Measurements from ENCODE around the gene ANKRD28. TPM values are rescaled to one million over a fixed set of nuclear protein-coding genes. Genes with fewer than 3 reads are reported as not detected.

Gene ANKRD28
- total RNA-seq, 6 experiments from 2014 or later = 80.4 to 96.3 (median 90.4) TPM

- DNase-seq = peak; percentile 95
- H3K27me3 Mint-ChIP-seq (ENCODE audit: insufficient read depth) = no peaks in the 10 kb centered on the region
- TF ChIP-seq CTCF (IDR thresholded peaks at IDR 0.05) = no peak
- H3K27ac Mint-ChIP-seq = peak overlapping the region; percentile 87
- peak overlapping the region; percentile 55 for H3K4me3 Mint-ChIP-seq
- no peaks in the 10 kb centered on the region for H3K9me3 Mint-ChIP-seq
- H3K4me1 Mint-ChIP-seq (ENCODE audit: low read depth) = peaks cover 71% of the 10 kb centered on the region
- H3K36me3 Mint-ChIP-seq (ENCODE audit: low read depth) = peaks cover 58% of the 10 kb centered on the region
Measured at GRCh38 chr3:15768421-15769255, 29.1 kb downstream of the ANKRD28 start.

- Mint-ChIP-seq H3K9me3 (no peaks in the 10 kb centered on the region), H3K27ac (no peak overlapping the region), H3K4me1 (ENCODE audit: low read depth) (peaks cover 61% of the 10 kb centered on the region), H3K4me3 (no peak overlapping the region), H3K36me3 (ENCODE audit: low read depth) (peaks cover 52% of the 10 kb centered on the region), H3K27me3 (ENCODE audit: insufficient read depth) (no peaks in the 10 kb centered on the region)
- no peak for DNase-seq
- no peak for TF ChIP-seq CTCF (IDR thresholded peaks at IDR 0.05)
Measured at GRCh38 chr3:15766406-15766805, 31.4 kb downstream of the ANKRD28 start.

- Mint-ChIP-seq H3K4me1 (ENCODE audit: low read depth) (peaks cover 66% of the 10 kb centered on the region), H3K4me3 (no peak overlapping the region), H3K27ac (peak overlapping the region; percentile 30), H3K27me3 (ENCODE audit: insufficient read depth) (no peaks in the 10 kb centered on the region; the same call in 1 of the 2 replicates), H3K36me3 (ENCODE audit: low read depth) (peaks cover 71% of the 10 kb centered on the region), H3K9me3 (no peaks in the 10 kb centered on the region)
- DNase-seq = no peak
- TF ChIP-seq CTCF (IDR thresholded peaks at IDR 0.05) = no peak
Measured at GRCh38 chr3:15758295-15758694, 39.5 kb downstream of the ANKRD28 start.

GRCh38 chr3:15757824-15758223 is 40.0 kb downstream of the ANKRD28 start:
- H3K36me3 Mint-ChIP-seq (ENCODE audit: low read depth) = peaks cover 72% of the 10 kb centered on the region
- no peaks in the 10 kb centered on the region for H3K9me3 Mint-ChIP-seq
- no peak overlapping the region for H3K27ac Mint-ChIP-seq
- H3K4me3 Mint-ChIP-seq = no peak overlapping the region
- DNase-seq = no peak
- H3K4me1 Mint-ChIP-seq (ENCODE audit: low read depth) = peaks cover 68% of the 10 kb centered on the region
- no peak for TF ChIP-seq CTCF (IDR thresholded peaks at IDR 0.05)
- H3K27me3 Mint-ChIP-seq (ENCODE audit: insufficient read depth) = no peaks in the 10 kb centered on the region; the same call in none of the 2 replicates

- no peaks in the 10 kb centered on the region; the same call in none of the 2 replicates for H3K27me3 Mint-ChIP-seq (ENCODE audit: insufficient read depth)
- H3K4me1 Mint-ChIP-seq (ENCODE audit: low read depth) = peaks cover 66% of the 10 kb centered on the region
- peaks cover 67% of the 10 kb centered on the region for H3K36me3 Mint-ChIP-seq (ENCODE audit: low read depth)
- no peak overlapping the region for H3K4me3 Mint-ChIP-seq
- no peaks in the 10 kb centered on the region for H3K9me3 Mint-ChIP-seq
- TF ChIP-seq CTCF (IDR thresholded peaks at IDR 0.05) = no peak
- no peak for DNase-seq
- H3K27ac Mint-ChIP-seq = no peak overlapping the region; the same call in 1 of the 2 replicates
Measured at GRCh38 chr3:15756505-15756904, 41.3 kb downstream of the ANKRD28 start.

All from HFFc6 (cell line).